GM13976 (cell line): Measurements from ENCODE around the gene MSRB2.
"Not testable (repeated sequence)": the region's sequence is repeated elsewhere in the genome, so short reads cannot be mapped to it uniquely, and the experiment has no call there.

Experiments
- DNase-seq: peaks from one replicate; pipeline ENCODE4 v3.0.0; 2012; ENCODE audit warnings: low spot score
- in situ Hi-C: fragments of 300-500 bp; cut with MboI; formaldehyde crosslinking; loops from one replicate; pipeline ENCODE4 v1.12.0; 2022; ENCODE audit warnings: low sequenced_read_pairs, mixed read lengths, inconsistent platforms; ENCODE audit not compliant: unreplicated experiment
- TF ChIP-seq, protein P1 (sequence below): IDR thresholded peaks from 2 replicates; pipeline ENCODE4 v1.5.1; 2012; ENCODE audit warnings: borderline replicate concordance, mild to moderate bottlenecking; ENCODE audit not compliant: insufficient read depth; ENCODE audit errors: extremely low read depth, missing control alignments, control extremely low read depth

Gene MSRB2

DNA sequence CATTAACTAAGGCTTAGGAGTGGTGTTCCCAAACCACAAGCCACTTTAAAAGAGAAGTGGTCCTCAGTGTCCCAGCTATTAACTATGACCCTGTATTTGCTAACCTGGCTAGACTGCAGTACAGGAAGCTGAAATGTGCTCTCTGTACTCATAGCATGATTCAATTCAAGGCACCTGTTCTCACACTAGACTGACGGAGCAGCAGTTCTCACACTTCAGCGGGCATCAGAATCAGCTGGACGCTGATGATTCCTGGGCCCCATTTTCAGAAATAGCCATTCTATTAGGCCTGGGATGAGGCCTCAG is 24.5 kb upstream of the MSRB2 start:
- no peak for DNase-seq
- TF ChIP-seq, protein P1, sequence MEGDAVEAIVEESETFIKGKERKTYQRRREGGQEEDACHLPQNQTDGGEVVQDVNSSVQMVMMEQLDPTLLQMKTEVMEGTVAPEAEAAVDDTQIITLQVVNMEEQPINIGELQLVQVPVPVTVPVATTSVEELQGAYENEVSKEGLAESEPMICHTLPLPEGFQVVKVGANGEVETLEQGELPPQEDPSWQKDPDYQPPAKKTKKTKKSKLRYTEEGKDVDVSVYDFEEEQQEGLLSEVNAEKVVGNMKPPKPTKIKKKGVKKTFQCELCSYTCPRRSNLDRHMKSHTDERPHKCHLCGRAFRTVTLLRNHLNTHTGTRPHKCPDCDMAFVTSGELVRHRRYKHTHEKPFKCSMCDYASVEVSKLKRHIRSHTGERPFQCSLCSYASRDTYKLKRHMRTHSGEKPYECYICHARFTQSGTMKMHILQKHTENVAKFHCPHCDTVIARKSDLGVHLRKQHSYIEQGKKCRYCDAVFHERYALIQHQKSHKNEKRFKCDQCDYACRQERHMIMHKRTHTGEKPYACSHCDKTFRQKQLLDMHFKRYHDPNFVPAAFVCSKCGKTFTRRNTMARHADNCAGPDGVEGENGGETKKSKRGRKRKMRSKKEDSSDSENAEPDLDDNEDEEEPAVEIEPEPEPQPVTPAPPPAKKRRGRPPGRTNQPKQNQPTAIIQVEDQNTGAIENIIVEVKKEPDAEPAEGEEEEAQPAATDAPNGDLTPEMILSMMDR, result no peak
- in situ Hi-C loops, result no loop called here

DNA sequence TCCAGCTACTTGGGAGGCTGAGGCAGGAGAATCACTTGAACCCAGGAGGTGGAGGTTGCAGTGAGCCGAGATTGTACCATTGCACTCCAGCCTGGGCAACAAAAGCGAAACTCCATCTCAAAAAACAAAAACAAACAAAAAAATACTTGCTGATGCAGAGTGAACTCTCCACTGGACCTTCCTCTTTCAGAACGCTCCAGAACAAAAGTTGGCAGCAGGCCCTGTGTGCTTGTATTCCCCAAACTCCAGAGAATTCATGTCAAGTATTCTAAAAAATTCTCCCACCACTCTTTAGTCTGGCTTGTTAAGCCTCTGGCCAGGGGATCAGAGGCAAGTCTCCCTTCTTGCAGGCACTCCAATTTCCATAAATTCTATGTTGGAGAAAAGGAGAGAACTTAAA is 22.8 kb upstream of the MSRB2 start:
- DNase-seq, in situ Hi-C loops: not testable (repeated sequence)

DNA sequence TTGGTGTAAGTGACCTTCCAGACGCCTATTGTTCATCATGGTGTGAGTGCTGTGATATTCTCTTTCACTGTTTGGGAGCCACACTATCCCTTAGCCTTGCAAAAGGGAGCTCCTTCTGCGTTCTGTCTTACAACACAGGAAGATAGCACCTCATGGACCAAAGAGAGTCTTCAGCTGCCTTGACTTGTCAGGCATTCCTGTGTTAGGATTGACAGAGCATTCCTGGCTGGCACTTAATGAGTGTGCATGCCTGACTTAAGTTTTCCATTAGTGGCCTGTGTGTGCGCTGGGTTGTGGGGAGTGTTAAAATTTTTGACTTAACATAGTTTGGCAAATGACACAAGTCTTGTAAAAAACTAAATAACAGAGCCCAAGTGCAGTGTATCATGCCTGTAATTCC is 21.9 kb upstream of the MSRB2 start:
- in situ Hi-C loops, result no loop called here
- DNase-seq, result no peak
- TF ChIP-seq, protein P1, result no peak

DNA sequence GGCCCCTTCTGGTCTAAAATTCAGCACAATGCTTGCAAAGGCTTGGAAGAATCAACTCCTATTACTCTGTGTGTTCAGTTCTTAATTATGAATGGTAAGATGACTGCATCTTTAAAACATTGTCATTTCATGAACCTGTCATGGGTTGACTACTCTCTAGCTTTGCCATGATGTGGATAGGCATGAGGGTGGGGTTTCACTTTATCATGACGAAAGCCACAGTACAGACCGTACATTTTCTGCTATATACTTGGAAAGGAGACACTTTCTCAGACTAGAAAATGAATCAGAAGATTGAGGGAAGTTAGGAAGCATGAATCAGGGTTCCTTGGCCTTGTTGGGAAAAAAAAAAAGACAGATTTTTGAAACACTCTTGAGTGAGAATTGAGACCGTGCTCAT is 19.7 kb upstream of the MSRB2 start:
- no peak for DNase-seq
- in situ Hi-C loops, result no loop called here
- TF ChIP-seq, protein P1, result no peak

DNA sequence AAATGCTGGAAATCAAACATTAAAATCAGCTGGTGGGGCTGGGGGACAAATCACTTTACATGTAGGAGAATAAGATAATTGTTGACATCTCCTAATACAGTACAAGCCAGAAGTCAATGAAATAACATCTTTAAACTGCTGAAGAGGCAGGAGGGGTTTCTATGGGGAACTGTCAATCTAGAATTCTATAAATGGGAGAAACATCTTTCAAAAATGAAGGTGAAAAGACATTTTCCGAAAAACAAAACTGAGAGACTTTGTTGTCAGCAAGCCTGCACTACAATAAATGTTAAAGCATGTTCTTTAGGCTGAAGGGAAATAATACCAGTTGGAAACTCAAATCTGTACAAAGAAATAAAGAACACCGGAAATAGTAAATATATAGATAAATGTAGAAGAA is 17.3 kb upstream of the MSRB2 start:
- TF ChIP-seq, protein P1, result no peak
- in situ Hi-C loops, result no loop called here
- DNase-seq, result no peak

DNA sequence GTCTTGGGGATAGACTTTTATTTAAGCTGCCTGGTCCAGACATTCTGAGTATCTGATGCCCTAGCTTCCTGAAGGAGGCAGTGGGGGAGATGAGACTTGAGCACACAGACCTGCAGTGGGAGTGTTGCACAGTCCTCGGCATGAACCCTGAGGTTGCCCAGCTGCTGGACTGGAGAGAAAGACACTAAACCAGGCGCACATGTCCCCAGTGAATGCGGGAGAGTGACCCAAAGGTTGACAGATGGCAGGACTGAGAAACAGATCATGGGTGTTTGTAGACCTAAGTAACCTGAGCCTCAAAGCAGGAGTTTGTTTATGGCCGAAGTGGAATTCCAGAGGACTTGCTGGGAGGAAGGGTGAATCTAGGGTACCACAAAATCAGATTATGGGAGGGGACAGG is 15.7 kb upstream of the MSRB2 start:
- TF ChIP-seq, protein P1, result no peak
- in situ Hi-C loops, result no loop called here
- no peak for DNase-seq

DNA sequence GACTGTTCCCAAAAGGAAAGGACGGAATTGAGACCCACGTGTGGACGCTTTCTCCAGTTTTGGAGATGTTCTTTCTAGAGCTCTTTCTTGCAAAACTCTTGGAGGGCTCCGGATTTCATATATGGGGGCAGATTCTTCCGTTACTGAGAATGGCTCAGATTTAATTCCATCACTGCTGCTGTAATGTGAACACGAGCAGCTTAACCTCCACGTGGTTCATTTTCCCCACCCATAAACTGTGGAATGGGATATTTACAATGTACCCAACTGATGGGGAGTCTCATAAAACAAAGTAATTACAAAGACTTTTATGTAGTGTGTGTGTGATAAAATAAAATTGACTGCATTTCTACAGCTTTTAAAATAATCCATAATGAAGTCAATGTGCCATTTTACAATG is 15.1 kb upstream of the MSRB2 start:
- no peak for DNase-seq
- TF ChIP-seq, protein P1, result no peak
- in situ Hi-C loops, result no loop called here

DNA sequence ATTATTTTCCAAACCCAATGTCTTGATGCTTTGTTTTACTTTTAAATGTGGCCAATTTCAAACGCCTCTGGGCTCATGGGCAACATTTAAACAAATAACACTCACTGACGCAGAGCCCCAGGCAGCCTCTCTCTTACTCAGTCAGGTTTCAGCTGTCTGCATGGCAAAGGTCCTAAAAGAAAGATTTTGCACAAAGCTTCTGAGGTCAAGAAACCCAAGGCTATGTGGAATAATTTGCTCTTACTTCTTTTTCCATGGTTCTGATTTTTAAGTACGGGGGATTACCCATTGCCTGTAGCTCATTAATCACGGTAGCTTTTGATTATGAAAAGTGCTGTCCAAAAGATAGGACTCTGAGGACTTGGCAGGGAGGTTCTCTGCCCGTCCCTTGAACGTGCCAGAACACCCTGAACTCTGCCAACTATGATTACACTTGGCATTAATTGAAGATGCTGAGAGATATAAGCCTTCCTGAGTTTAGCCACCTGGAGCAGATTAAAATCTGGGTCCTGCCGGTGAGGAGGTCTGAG is 14.1 kb upstream of the MSRB2 start:
- DNase-seq, result no peak
- TF ChIP-seq, protein P1, result no peak
- in situ Hi-C loops, result no loop called here
